OCI-LY1 (cell line): ENCODE results near the gene ZNF780A.

ENCODE experiments used
- H2AFZ ChIP-seq: fragments of 200-600 bp; sonication (generic), shearing (Covaris generic); 2 replicates; pipeline ENCODE4 v1.6.0; 2014; ENCODE audit warnings: antibody characterized with exemption, mild to moderate bottlenecking, low read length
- H3F3A ChIP-seq: fragments of 200-600 bp; sonication (generic), shearing (Covaris generic); 2 replicates; pipeline ENCODE4 v1.6.0; 2014; ENCODE audit warnings: mild to moderate bottlenecking, antibody characterized with exemption, low read length, moderate library complexity; ENCODE audit not compliant: insufficient read depth
- H3K27ac ChIP-seq: fragments of 200-600 bp; sonication (generic); 2 replicates; pipeline ENCODE4 v1.5.1; 2014; ENCODE audit warnings: low read length, mixed run types, mild to moderate bottlenecking, low read depth; ENCODE audit not compliant: poor library complexity, severe bottlenecking
- H3K27me3 ChIP-seq: fragments of 200-600 bp; sonication (generic); 2 replicates; pipeline ENCODE4 v1.6.0; 2014; ENCODE audit warnings: antibody characterized with exemption, mild to moderate bottlenecking, low read length, moderate library complexity; ENCODE audit not compliant: insufficient read depth
- H3K36me3 ChIP-seq: fragments of 200-600 bp; sonication (generic); 2 replicates; pipeline ENCODE4 v1.6.1; 2014; ENCODE audit warnings: mild to moderate bottlenecking, antibody characterized with exemption, low read length, moderate library complexity, mixed read lengths; ENCODE audit not compliant: insufficient read depth
- H3K4me1 ChIP-seq: fragments of 200-600 bp; sonication (generic); 2 replicates; pipeline ENCODE4 v1.5.1; 2014; ENCODE audit warnings: mild to moderate bottlenecking, low read length, moderate library complexity; ENCODE audit not compliant: insufficient read depth, severe bottlenecking
- H3K4me2 ChIP-seq: fragments of 200-600 bp; sonication (generic), shearing (Covaris generic); 2 replicates; pipeline ENCODE4 v1.6.1; 2014; ENCODE audit warnings: low read length
- H3K4me3 ChIP-seq: fragments of 200-600 bp; sonication (generic); 2 replicates; pipeline ENCODE4 v1.5.1; 2014; ENCODE audit warnings: low read length, low read depth, mild to moderate bottlenecking, mixed read lengths; ENCODE audit not compliant: poor library complexity, severe bottlenecking
- H3K79me2 ChIP-seq: fragments of 200-600 bp; shearing (Covaris generic); 2 replicates; pipeline ENCODE4 v1.6.1; 2016; ENCODE audit warnings: mixed run types, low read length, mixed read lengths; ENCODE audit not compliant: insufficient read depth
- H3K9ac ChIP-seq: fragments of 200-600 bp; sonication (generic), shearing (Covaris generic); 2 replicates; pipeline ENCODE4 v1.6.1; 2014; ENCODE audit warnings: mild to moderate bottlenecking, low read length, mixed read lengths
- H3K9me2 ChIP-seq: fragments of 200-600 bp; sonication (generic), shearing (Covaris generic); 2 replicates; pipeline ENCODE4 v1.6.1; 2014; ENCODE audit warnings: low read depth, mild to moderate bottlenecking, low read length, mixed read lengths
- H3K9me3 ChIP-seq: fragments of 200-600 bp; shearing (Covaris generic); 2 replicates; pipeline ENCODE4 v1.6.1; 2014; ENCODE audit warnings: low read length, mixed read lengths
- H4K20me1 ChIP-seq: fragments of 200-600 bp; sonication (generic), shearing (Covaris generic); 2 replicates; pipeline ENCODE4 v1.6.0; 2016; ENCODE audit warnings: mild to moderate bottlenecking, low read length; ENCODE audit not compliant: insufficient read depth
- CTCF ChIP-seq: fragments of 200-600 bp; sonication (generic), shearing (Covaris generic); IDR thresholded peaks from 2 replicates; pipeline ENCODE4 v1.5.1; 2017; ENCODE audit warnings: mild to moderate bottlenecking, antibody characterized with exemption, low read length, moderate library complexity, mixed read lengths
- EZH2 ChIP-seq: fragments of 200-600 bp; sonication (generic), shearing (Covaris generic); IDR thresholded peaks from 2 replicates; pipeline ENCODE4 v1.8.0; 2017; ENCODE audit warnings: borderline replicate concordance, mixed run types, mild to moderate bottlenecking, antibody characterized with exemption, low read length, moderate library complexity, mixed read lengths

ZNF780A gene

GRCh38 chr19:40104754-40105153 is 14.0 kb upstream of the ZNF780A start:
- Histone ChIP-seq H3K9me3 (no peaks in the 10 kb centered on the region), H3K27me3 (no peaks in the 10 kb centered on the region), H3K79me2 (no peaks in the 10 kb centered on the region), H3K9ac (no peak overlapping the region), H3F3A (no peaks in the 10 kb centered on the region), H3K9me2 (no peaks in the 10 kb centered on the region), H3K36me3 (no peaks in the 10 kb centered on the region), H3K27ac (no peak overlapping the region), H4K20me1 (no peaks in the 10 kb centered on the region), H3K4me3 (no peak overlapping the region), H3K4me2 (no peak overlapping the region), H3K4me1 (no peaks in the 10 kb centered on the region), H2AFZ (no peak overlapping the region)
- no peak for TF ChIP-seq CTCF
- TF ChIP-seq EZH2: no peak

GRCh38 chr19:40103600-40103999 is 12.9 kb upstream of the ZNF780A start:
- Histone ChIP-seq H3K79me2 (no peaks in the 10 kb centered on the region), H3F3A (no peaks in the 10 kb centered on the region), H3K27ac (no peak overlapping the region), H2AFZ (no peak overlapping the region), H3K36me3 (no peaks in the 10 kb centered on the region), H4K20me1 (no peaks in the 10 kb centered on the region), H3K9me2 (no peaks in the 10 kb centered on the region), H3K9me3 (no peaks in the 10 kb centered on the region), H3K4me2 (no peak overlapping the region), H3K27me3 (no peaks in the 10 kb centered on the region), H3K9ac (no peak overlapping the region), H3K4me1 (no peaks in the 10 kb centered on the region), H3K4me3 (no peak overlapping the region)
- TF ChIP-seq EZH2 (no peak), CTCF (no peak)

- H3K27ac ChIP-seq: no peak overlapping the region
- H3K27me3 ChIP-seq: no peaks in the 10 kb centered on the region
- no peak overlapping the region for H3K9ac ChIP-seq
- H3K4me2 ChIP-seq: no peak overlapping the region
- H2AFZ ChIP-seq: no peak overlapping the region
- no peaks in the 10 kb centered on the region for H3K4me1 ChIP-seq
- TF ChIP-seq CTCF: no peak
- no peak for TF ChIP-seq EZH2
- no peaks in the 10 kb centered on the region for H3K36me3 ChIP-seq
- no peaks in the 10 kb centered on the region for H3K79me2 ChIP-seq
- no peaks in the 10 kb centered on the region for H3K9me3 ChIP-seq
- no peak overlapping the region for H3K4me3 ChIP-seq
- no peaks in the 10 kb centered on the region for H3K9me2 ChIP-seq
- no peaks in the 10 kb centered on the region for H3F3A ChIP-seq
- H4K20me1 ChIP-seq: no peaks in the 10 kb centered on the region
Measured at GRCh38 chr19:40101813-40102212, 11.1 kb upstream of the ZNF780A start.
